ENCODE data around the gene ABI2. TPM values are rescaled to one million over a fixed set of nuclear protein-coding genes. Genes with fewer than 3 reads are reported as not detected.

Gene ABI2
- total RNA-seq, 1 donor from 2014 or later, result 217 TPM

- DNase-seq, result no peak
These were observed 156.3 kb downstream of the ABI2 start for GRCh38 chr2:203484266-203485112.

GRCh38 chr2:203489531-203489930 is 161.3 kb downstream of the ABI2 start:
- DNase-seq, result no peak

GRCh38 chr2:203490391-203490790 is 162.2 kb downstream of the ABI2 start:
- DNase-seq, result no peak

GRCh38 chr2:203492965-203493364 is 164.8 kb downstream of the ABI2 start:
- DNase-seq, result no peak

Other genes with a start within 250 kb of the ABI2 start
- 20.7 TPM for gene CYP20A1, start 89.4 kb upstream of the ABI2 start, total RNA-seq
- 39.9 TPM for gene RAPH1, start 206.9 kb downstream of the ABI2 start, total RNA-seq

Data from occipital lobe (tissue), 2 donors.